Tibial nerve (tissue), 4 donors: ENCODE data around the gene ATR.

Source experiments
- EP300 ChIP-seq, 2 donors: sonication (generic); formaldehyde crosslinking; IDR thresholded peaks; one replicate each; pipeline ENCODE4 v1.6.1; 2017; ENCODE audit warnings: antibody characterized with exemption in 2 of 2, mild to moderate bottlenecking in 1 of 2
- POLR2A ChIP-seq, 2 donors: fragments of 450-650 bp; IDR thresholded peaks; one replicate each; pipeline ENCODE4 v1.6.1; 2017; ENCODE audit warnings: antibody characterized with exemption in 2 of 2, mild to moderate bottlenecking in 2 of 2, moderate library complexity in 2 of 2
- TF ChIP-seq, protein P1 (sequence below), 5 experiments: fragments of 200-600 bp in 3 of 5; fragments of 450-650 bp in 2 of 5; sonication (generic) in 3 of 5; IDR thresholded peaks; one replicate each; pipeline ENCODE4 v1.5.1; 2016 to 2019; ENCODE audit warnings: antibody characterized with exemption in 5 of 5, mild to moderate bottlenecking in 3 of 5, moderate library complexity in 2 of 5

DNA sequence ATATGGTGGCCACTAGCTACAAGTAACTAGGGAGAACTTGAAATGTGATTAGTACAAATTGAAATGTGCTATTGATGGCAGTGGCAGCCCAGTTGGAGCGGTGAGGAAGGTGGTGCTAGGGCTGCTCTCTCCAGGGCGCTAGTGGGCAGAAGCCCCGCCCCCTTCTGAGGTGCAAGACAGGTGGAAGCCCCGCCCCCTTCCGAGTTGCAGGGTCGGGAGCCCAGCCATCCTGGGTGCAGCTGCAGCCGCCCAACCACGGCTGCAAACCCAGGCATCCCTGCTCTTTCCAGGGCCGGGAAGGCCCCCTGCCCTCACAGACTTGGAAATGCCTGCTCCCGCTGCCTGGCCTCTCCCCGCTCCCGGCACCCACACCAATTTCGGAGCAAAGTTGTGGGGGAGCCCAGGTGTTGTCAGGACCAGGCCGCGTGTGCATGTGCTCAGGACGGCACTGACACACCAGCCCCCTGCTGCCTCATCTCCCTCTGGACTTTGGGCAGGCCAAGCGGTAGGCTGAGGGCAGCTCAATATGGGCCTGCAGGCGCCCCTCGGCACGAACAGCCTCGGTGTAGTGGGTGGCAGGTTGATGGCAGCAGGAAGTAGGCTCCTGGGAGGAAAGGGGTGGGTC lies 10.0 kb downstream of the ATR start:
- TF ChIP-seq, protein P1, sequence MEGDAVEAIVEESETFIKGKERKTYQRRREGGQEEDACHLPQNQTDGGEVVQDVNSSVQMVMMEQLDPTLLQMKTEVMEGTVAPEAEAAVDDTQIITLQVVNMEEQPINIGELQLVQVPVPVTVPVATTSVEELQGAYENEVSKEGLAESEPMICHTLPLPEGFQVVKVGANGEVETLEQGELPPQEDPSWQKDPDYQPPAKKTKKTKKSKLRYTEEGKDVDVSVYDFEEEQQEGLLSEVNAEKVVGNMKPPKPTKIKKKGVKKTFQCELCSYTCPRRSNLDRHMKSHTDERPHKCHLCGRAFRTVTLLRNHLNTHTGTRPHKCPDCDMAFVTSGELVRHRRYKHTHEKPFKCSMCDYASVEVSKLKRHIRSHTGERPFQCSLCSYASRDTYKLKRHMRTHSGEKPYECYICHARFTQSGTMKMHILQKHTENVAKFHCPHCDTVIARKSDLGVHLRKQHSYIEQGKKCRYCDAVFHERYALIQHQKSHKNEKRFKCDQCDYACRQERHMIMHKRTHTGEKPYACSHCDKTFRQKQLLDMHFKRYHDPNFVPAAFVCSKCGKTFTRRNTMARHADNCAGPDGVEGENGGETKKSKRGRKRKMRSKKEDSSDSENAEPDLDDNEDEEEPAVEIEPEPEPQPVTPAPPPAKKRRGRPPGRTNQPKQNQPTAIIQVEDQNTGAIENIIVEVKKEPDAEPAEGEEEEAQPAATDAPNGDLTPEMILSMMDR (IDR thresholded peaks at IDR 0.05): no peak
- TF ChIP-seq POLR2A (IDR thresholded peaks at IDR 0.05) (no peak), EP300 (IDR thresholded peaks at IDR 0.05) (no peak)
